Esophagus squamous epithelium (tissue), 4 donors: ENCODE results near the gene WWOX.

Experiments used
- CTCF ChIP-seq, 6 experiments: fragments of 450-650 bp in 4 of 6; fragments of 200-600 bp in 2 of 6; sonication (generic) in 2 of 6; IDR thresholded peaks; one replicate each; pipeline ENCODE4 v1.5.1; 2016 to 2019; ENCODE audit warnings: antibody characterized with exemption in 6 of 6, mild to moderate bottlenecking in 4 of 6, moderate library complexity in 4 of 6
- POLR2A ChIP-seq, 4 donors: fragments of 450-650 bp; IDR thresholded peaks; one replicate each; pipeline ENCODE4 v1.6.1; 2017; ENCODE audit warnings: antibody characterized with exemption in 4 of 4, mild to moderate bottlenecking in 4 of 4, moderate library complexity in 3 of 4

DNA sequence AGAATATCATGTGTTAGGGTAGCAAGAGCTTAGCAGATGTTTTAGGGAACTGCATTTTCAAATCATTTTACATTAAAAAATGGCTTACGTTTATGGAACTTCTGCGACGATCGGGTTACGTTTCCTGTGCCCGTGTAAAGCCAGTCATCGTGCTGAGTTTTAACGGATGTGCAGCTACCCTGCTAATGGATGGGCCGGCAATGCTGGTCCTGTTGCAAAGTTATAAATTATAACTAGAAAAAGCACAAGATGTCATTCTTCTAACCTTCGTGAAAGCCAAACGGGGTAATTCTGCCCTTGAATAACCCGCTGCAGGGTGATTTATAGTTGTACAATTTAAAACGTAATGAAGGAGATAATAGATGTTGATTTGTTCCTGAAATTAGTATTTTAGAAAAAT, 339.2 kb downstream of the WWOX start:
- no peak for TF ChIP-seq CTCF (IDR thresholded peaks at IDR 0.05)
- no peak for TF ChIP-seq POLR2A (IDR thresholded peaks at IDR 0.05)
